ENCODE measurements around the gene EXOC6B. TPM values are rescaled to one million over a fixed set of nuclear protein-coding genes. Genes with fewer than 3 reads are reported as not detected.
A peak's percentile ranks its signal among the peaks of the same experiment; 100 is the strongest.

Gene EXOC6B
- total and polyA plus RNA-seq, 8 donors: 22.1 to 30.8 (median 25.9) TPM

- DNase-seq (no peak), ATAC-seq (peak; percentile 34)
- Histone ChIP-seq H3K4me1 (no peaks in the 10 kb centered on the region), H3K36me3 (no peaks in the 10 kb centered on the region), H3K9me3 (no peaks in the 10 kb centered on the region), H3K27ac (no peak overlapping the region), H3K4me3 (no peak overlapping the region), H3K27me3 (no peaks in the 10 kb centered on the region)
- intact Hi-C loops (cut with DNase I): no loop called here
- TF ChIP-seq CTCF (IDR thresholded peaks at IDR 0.05): no peak
Observed at GRCh38 chr2:72788756-72789155, 37.1 kb downstream of the EXOC6B start.

GRCh38 chr2:72785517-72785916 lies 40.3 kb downstream of the EXOC6B start:
- Histone ChIP-seq H3K27ac (no peak overlapping the region), H3K4me1 (peaks cover 0 to under 1% of the 10 kb centered on the region in 2 donors), H3K27me3 (no peaks in the 10 kb centered on the region), H3K4me3 (no peak overlapping the region), H3K9me3 (no peaks in the 10 kb centered on the region), H3K36me3 (no peaks in the 10 kb centered on the region)
- no peak for TF ChIP-seq CTCF (IDR thresholded peaks at IDR 0.05)
- intact Hi-C loops (cut with DNase I): no loop called here
- no peak for ATAC-seq
- no peak for DNase-seq

GRCh38 chr2:72782520-72782919 lies 43.3 kb downstream of the EXOC6B start:
- ATAC-seq: no peak
- H3K4me3 ChIP-seq: no peak overlapping the region

GRCh38 chr2:72781480-72781879 lies 44.4 kb downstream of the EXOC6B start:
- DNase-seq (peak in 2 of 4 donors; percentile 32 to 34), ATAC-seq (no peak)
- Histone ChIP-seq H3K27me3 (no peaks in the 10 kb centered on the region), H3K4me1 (peaks cover 0 to 5% of the 10 kb centered on the region in 2 donors), H3K9me3 (no peaks in the 10 kb centered on the region), H3K4me3 (no peak overlapping the region), H3K27ac (no peak overlapping the region), H3K36me3 (no peaks in the 10 kb centered on the region)
- intact Hi-C loops (cut with DNase I): no loop called here
- no peak for TF ChIP-seq CTCF (IDR thresholded peaks at IDR 0.05)

More at GRCh38 chr2:72782520-72782919, 43.3 kb downstream of the EXOC6B start:
- no peaks in the 10 kb centered on the region for H3K36me3 ChIP-seq
- no peak for DNase-seq
- TF ChIP-seq CTCF (IDR thresholded peaks at IDR 0.05): no peak
- intact Hi-C loops (cut with DNase I): no loop called here
- no peaks in the 10 kb centered on the region for H3K9me3 ChIP-seq
- H3K4me1 ChIP-seq: peaks cover 0 to 5% of the 10 kb centered on the region in 2 donors
- H3K27me3 ChIP-seq: no peaks in the 10 kb centered on the region
- H3K27ac ChIP-seq: no peak overlapping the region

GRCh38 chr2:72780477-72780876 lies 45.4 kb downstream of the EXOC6B start:
- Histone ChIP-seq H3K36me3 (no peaks in the 10 kb centered on the region), H3K27ac (peak overlapping the region in 1 of 2 donors; percentile 29), H3K4me3 (no peak overlapping the region), H3K9me3 (no peaks in the 10 kb centered on the region), H3K4me1 (peaks cover 0 to 5% of the 10 kb centered on the region in 2 donors), H3K27me3 (no peaks in the 10 kb centered on the region)
- DNase-seq (peak in 2 of 4 donors; percentile 36 to 68), ATAC-seq (peak; percentile 74)
- no peak for TF ChIP-seq CTCF (IDR thresholded peaks at IDR 0.05)
- intact Hi-C loops (cut with DNase I): no loop called here
